Fibroblast of the aortic adventitia (primary cell): Measurements from ENCODE around the gene SMIM1. TPM values are rescaled to one million over a fixed set of nuclear protein-coding genes. Genes with fewer than 3 reads are reported as not detected.
A peak's percentile ranks its signal among the peaks of the same experiment; 100 is the strongest.
"Not testable (repeated sequence)": the region's sequence is repeated elsewhere in the genome, so short reads cannot be mapped to it uniquely, and the experiment has no call there.

Experiments used
- DNase-seq: peaks from one replicate; pipeline ENCODE4 v3.0.0-alpha.2; 2010; ENCODE audit warnings: low read depth
- H3K4me3 ChIP-seq: 2 replicates; pipeline ENCODE4 v1.5.1; 2011; ENCODE audit warnings: low read depth, mild to moderate bottlenecking, control low read depth, low read length, moderate library complexity
- CTCF ChIP-seq: IDR thresholded peaks from 2 replicates; pipeline ENCODE4 v1.5.1; 2011; ENCODE audit warnings: mild to moderate bottlenecking, low read length, control low read depth, inconsistent platforms; ENCODE audit not compliant: insufficient read depth
- total RNA-seq: library from RNA; depleted of rRNA; stranded (reverse); fragments of >200 nt; gene quantifications from 2 replicates; pipeline ENCODE4 v1.2.3, GENCODE V29; 2012; ENCODE audit warnings: low replicate concordance

SMIM1 gene
- total RNA-seq, result 4.6 TPM in 1 of 2 replicates, not detected in the other

DNA sequence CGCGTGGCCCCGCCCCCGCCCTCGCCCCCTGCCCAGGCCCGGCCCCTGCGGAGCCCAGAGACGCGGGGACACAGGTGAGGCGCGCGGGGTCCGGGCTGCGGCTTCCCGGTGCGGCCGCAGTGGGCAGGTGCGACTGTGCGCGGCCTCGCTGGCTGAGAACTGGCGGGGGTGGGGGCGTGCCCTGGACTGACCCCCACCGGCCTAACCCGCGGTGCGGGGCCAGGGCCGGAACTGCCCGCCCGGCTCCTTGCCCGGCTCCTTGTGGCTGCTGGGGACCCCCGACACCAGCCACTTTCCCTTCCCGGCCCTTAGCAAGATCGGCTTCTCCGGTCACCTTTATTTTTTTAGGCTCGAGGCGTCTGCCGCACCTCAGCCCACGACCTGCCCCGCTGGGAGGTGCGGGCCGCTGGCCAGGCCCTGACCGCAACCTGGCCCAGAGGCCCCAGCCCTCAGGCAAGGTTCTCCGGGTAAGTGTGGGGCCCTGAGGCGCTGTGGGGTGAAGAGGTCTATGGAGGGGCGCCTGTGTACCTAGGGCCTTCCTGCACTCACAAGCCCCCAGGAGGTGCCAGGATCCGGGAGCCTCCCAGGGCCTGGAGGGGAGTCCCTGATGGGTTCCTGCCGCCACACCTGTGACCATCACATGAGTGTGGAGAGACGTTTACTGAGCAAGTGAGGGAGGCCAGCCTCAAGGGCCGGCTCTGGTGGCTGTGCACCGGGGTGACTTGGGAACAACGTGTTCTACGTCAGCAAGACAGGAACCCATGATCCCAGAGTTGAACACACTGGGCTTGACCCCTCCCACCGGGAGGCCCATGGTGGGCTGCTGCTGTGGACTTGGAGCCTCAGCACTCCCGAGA lies at the start of gene SMIM1:
Gene SMIM1 (plus strand): TSS at position 35 of the 857 bp plus-strand sequence. CDS start 2,625 bp downstream, outside the sequence.
- TF ChIP-seq CTCF, result no peak
- H3K4me3 ChIP-seq, result peak within 1 kb of the TSS; percentile 60
- no peak for DNase-seq

GRCh38 chr1:3722846-3723245 lies 49.7 kb upstream of the SMIM1 start:
- no peak for TF ChIP-seq CTCF
- H3K4me3 ChIP-seq, result no peak overlapping the region
- no peak for DNase-seq

- peak; percentile 98 for TF ChIP-seq CTCF
- not testable (repeated sequence) for H3K4me3 ChIP-seq
- DNase-seq, result peak; percentile 61
These were observed 48.0 kb upstream of the SMIM1 start for GRCh38 chr1:3724416-3725030.

DNA sequence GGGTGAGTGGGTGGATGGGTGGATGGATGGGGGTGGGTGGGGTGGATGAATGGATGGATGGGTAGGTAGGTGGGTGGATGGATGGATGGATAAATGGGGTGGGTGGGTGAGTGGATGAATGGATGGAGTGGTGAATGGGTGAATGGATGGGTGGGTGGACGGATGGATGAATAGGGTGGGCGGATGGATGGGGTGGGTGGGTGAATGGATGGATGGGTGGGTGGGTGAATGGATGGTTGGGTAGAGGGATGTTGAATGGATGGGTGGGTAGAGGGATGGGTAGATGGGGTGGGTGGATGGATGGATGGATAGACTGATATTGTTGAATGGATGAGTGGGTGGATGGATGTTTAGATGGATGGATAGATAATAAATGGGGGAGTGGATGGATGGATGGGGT lies 47.2 kb upstream of the SMIM1 start:
- no peak overlapping the region for H3K4me3 ChIP-seq
- no peak for DNase-seq
- no peak for TF ChIP-seq CTCF

DNA sequence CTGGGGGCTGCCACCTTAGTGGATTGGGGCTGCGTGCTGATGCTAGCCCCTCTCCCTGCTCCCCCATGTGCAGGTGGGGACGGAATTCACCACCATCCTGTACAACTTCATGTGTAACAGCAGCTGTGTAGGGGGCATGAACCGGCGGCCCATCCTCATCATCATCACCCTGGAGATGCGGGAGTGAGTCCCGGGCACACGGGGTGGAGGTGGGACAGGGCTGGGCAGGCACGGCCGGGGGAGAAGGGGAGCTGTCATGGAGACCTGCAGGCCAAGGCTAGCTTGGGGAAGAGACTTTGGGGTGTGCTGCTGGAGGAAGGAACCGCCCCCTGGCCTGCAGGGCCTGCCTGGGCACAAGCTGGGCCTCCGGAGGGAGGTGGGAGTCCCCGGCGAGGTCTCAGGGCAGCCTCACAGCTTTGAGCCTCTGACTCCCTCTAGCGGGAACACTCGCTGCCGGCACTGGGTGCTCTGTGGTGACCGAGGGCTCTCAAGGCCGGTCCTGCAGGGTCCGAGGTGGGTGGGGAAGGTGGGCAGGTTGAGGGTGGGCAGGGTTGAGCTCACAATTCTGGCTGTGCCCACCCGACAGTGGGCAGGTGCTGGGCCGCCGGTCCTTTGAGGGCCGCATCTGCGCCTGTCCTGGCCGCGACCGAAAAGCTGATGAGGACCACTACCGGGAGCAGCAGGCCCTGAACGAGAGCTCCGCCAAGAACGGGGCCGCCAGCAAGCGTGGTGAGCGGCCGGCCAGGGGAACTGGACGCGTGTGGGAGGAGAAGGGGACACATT lies 45.3 kb upstream of the SMIM1 start:
- no peak overlapping the region for H3K4me3 ChIP-seq
- DNase-seq, result no peak
- peak; percentile 58 for TF ChIP-seq CTCF

- no peak for DNase-seq
- no peak overlapping the region for H3K4me3 ChIP-seq
- no peak for TF ChIP-seq CTCF
These were observed 44.4 kb upstream of the SMIM1 start for GRCh38 chr1:3727825-3728776.
